GM23338 (cell line): ENCODE data around the gene AGBL4. TPM values are rescaled to one million over a fixed set of nuclear protein-coding genes. Genes with fewer than 3 reads are reported as not detected.

Source experiments
- ATAC-seq: fragments of 200-7000 bp; cut with Tn5 transposase; 3 replicates; pipeline ENCODE4 v1.9.1; 2020
- DNase-seq: peaks from one replicate; pipeline ENCODE4 v3.0.0-alpha.2; 2015; ENCODE audit warnings: low spot score
- H2AFZ ChIP-seq: fragments of 200-600 bp; sonication (generic); 2 replicates; pipeline ENCODE4 v1.8.0; 2016; ENCODE audit warnings: antibody characterized with exemption, mild to moderate bottlenecking, moderate library complexity
- H3F3A ChIP-seq: fragments of 200-600 bp; sonication (generic); replicated peaks from 2 replicates; pipeline ENCODE4 v1.8.0; 2017; ENCODE audit warnings: antibody characterized with exemption, mixed run types, low read depth
- H3K27ac ChIP-seq: fragments of 200-600 bp; sonication (generic); 2 replicates; pipeline ENCODE4 v1.6.1; 2016; ENCODE audit warnings: low read depth
- H3K27me3 ChIP-seq: fragments of 200-600 bp; sonication (generic); 2 replicates; pipeline ENCODE4 v1.8.0; 2016; ENCODE audit warnings: mild to moderate bottlenecking, mixed run types, moderate library complexity; ENCODE audit not compliant: insufficient read depth
- H3K36me3 ChIP-seq: fragments of 200-600 bp; sonication (generic); 2 replicates; pipeline ENCODE4 v1.8.0; 2016; ENCODE audit warnings: mild to moderate bottlenecking; ENCODE audit not compliant: insufficient read depth
- H3K4me1 ChIP-seq: fragments of 200-600 bp; sonication (generic); 2 replicates; pipeline ENCODE4 v1.8.0; 2016; ENCODE audit warnings: mild to moderate bottlenecking, moderate library complexity; ENCODE audit not compliant: insufficient read depth
- H3K4me2 ChIP-seq: fragments of 200-600 bp; sonication (generic); 2 replicates; pipeline ENCODE4 v1.7.1; 2017; ENCODE audit warnings: mixed run types
- H3K4me3 ChIP-seq: fragments of 200-600 bp; sonication (generic); 2 replicates; pipeline ENCODE4 v1.6.1; 2016; ENCODE audit warnings: mixed run types
- H3K79me2 ChIP-seq: fragments of 200-600 bp; sonication (generic); replicated peaks from 2 replicates; pipeline ENCODE4 v1.8.0; 2017; ENCODE audit warnings: mild to moderate bottlenecking; ENCODE audit not compliant: insufficient read depth
- H3K9me2 ChIP-seq: fragments of 200-600 bp; sonication (generic); 2 replicates; pipeline ENCODE4 v1.8.0; 2017; ENCODE audit not compliant: insufficient read depth
- H4K20me1 ChIP-seq: fragments of 200-600 bp; sonication (generic); replicated peaks from 2 replicates; pipeline ENCODE4 v1.8.0; 2017; ENCODE audit warnings: mild to moderate bottlenecking; ENCODE audit not compliant: insufficient read depth
- H3K27ac Mint-ChIP-seq: 2 replicates; pipeline ENCODE4 v1.8.0; 2020; ENCODE audit warnings: inconsistent platforms, mild to moderate bottlenecking, moderate library complexity, mixed read lengths
- H3K27me3 Mint-ChIP-seq: 3 replicates; pipeline ENCODE4 v1.8.0; 2022; ENCODE audit warnings: low read depth, mild to moderate bottlenecking, moderate library complexity, mixed read lengths, inconsistent platforms; ENCODE audit not compliant: insufficient read depth, poor library complexity
- H3K36me3 Mint-ChIP-seq: 3 replicates; pipeline ENCODE4 v1.8.0; 2021; ENCODE audit warnings: low read depth, mild to moderate bottlenecking, inconsistent platforms, moderate library complexity, mixed read lengths
- H3K4me1 Mint-ChIP-seq: 3 replicates; pipeline ENCODE4 v1.8.0; 2020; ENCODE audit warnings: mild to moderate bottlenecking, inconsistent platforms, mixed read lengths
- H3K4me3 Mint-ChIP-seq: 3 replicates; pipeline ENCODE4 v1.8.0; 2021; ENCODE audit warnings: moderate library complexity, mild to moderate bottlenecking, inconsistent platforms, mixed read lengths
- H3K9me3 Mint-ChIP-seq: 3 replicates; pipeline ENCODE4 v1.8.0; 2020; ENCODE audit warnings: moderate library complexity, mild to moderate bottlenecking, inconsistent platforms, mixed read lengths
- ETS1 ChIP-seq: IDR thresholded peaks from 2 replicates; pipeline ENCODE4 v1.6.1; 2016; ENCODE audit warnings: antibody characterized with exemption
- EZH2 ChIP-seq: fragments of 200-600 bp; sonication (generic); IDR thresholded peaks from one replicate; pipeline ENCODE4 v1.8.0; 2017; ENCODE audit warnings: antibody characterized with exemption, mild to moderate bottlenecking, low read depth; ENCODE audit not compliant: unreplicated experiment
- EZH2phosphoT487 ChIP-seq: fragments of 200-600 bp; sonication (generic); IDR thresholded peaks from one replicate; pipeline ENCODE4 v1.8.1; 2018; ENCODE audit warnings: antibody characterized with exemption; ENCODE audit not compliant: unreplicated experiment
- JUNB ChIP-seq: IDR thresholded peaks from one replicate; pipeline ENCODE4 v1.6.1; 2016; ENCODE audit warnings: antibody characterized with exemption; ENCODE audit not compliant: unreplicated experiment
- polyA plus RNA-seq: library from polyadenylated mRNA; unstranded; fragments of >200 nt; fragmentation: Nextera tagmentation; extraction: Ambion mirVana; gene quantifications from 2 replicates; pipeline ENCODE4 v1.2.1, GENCODE V29; 2016
- total RNA-seq: library from RNA; depleted of rRNA; stranded (reverse); fragments of >200 nt; shearing (Covaris generic); gene quantifications from 2 replicates; pipeline ENCODE4 v1.2.3, GENCODE V29; 2014
- TF ChIP-seq, protein P1 (sequence below), 2 experiments: fragments of 200-600 bp in 1 of 2; sonication (generic) in 1 of 2; conservative IDR thresholded peaks; 2 replicates each; pipeline versions ENCODE4 v1.5.1 to v1.6.1; 2016 to 2017; ENCODE audit warnings: antibody characterized with exemption in 2 of 2, low read depth in 2 of 2, mild to moderate bottlenecking in 2 of 2, moderate library complexity in 1 of 2
- TF ChIP-seq, protein P2 (sequence below): IDR thresholded peaks from one replicate; pipeline ENCODE4 v1.6.1; 2018; ENCODE audit warnings: antibody characterized with exemption; ENCODE audit not compliant: unreplicated experiment

The AGBL4 gene
- total and polyA plus RNA-seq, 2 experiments from 2014 or later = 0.91 to 1.5 TPM

- TF ChIP-seq, protein P1, sequence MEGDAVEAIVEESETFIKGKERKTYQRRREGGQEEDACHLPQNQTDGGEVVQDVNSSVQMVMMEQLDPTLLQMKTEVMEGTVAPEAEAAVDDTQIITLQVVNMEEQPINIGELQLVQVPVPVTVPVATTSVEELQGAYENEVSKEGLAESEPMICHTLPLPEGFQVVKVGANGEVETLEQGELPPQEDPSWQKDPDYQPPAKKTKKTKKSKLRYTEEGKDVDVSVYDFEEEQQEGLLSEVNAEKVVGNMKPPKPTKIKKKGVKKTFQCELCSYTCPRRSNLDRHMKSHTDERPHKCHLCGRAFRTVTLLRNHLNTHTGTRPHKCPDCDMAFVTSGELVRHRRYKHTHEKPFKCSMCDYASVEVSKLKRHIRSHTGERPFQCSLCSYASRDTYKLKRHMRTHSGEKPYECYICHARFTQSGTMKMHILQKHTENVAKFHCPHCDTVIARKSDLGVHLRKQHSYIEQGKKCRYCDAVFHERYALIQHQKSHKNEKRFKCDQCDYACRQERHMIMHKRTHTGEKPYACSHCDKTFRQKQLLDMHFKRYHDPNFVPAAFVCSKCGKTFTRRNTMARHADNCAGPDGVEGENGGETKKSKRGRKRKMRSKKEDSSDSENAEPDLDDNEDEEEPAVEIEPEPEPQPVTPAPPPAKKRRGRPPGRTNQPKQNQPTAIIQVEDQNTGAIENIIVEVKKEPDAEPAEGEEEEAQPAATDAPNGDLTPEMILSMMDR (conservative IDR thresholded peaks at IDR 0.05; ENCODE audit: low read depth in 2 of 2) = no peak
- TF ChIP-seq, protein P2, sequence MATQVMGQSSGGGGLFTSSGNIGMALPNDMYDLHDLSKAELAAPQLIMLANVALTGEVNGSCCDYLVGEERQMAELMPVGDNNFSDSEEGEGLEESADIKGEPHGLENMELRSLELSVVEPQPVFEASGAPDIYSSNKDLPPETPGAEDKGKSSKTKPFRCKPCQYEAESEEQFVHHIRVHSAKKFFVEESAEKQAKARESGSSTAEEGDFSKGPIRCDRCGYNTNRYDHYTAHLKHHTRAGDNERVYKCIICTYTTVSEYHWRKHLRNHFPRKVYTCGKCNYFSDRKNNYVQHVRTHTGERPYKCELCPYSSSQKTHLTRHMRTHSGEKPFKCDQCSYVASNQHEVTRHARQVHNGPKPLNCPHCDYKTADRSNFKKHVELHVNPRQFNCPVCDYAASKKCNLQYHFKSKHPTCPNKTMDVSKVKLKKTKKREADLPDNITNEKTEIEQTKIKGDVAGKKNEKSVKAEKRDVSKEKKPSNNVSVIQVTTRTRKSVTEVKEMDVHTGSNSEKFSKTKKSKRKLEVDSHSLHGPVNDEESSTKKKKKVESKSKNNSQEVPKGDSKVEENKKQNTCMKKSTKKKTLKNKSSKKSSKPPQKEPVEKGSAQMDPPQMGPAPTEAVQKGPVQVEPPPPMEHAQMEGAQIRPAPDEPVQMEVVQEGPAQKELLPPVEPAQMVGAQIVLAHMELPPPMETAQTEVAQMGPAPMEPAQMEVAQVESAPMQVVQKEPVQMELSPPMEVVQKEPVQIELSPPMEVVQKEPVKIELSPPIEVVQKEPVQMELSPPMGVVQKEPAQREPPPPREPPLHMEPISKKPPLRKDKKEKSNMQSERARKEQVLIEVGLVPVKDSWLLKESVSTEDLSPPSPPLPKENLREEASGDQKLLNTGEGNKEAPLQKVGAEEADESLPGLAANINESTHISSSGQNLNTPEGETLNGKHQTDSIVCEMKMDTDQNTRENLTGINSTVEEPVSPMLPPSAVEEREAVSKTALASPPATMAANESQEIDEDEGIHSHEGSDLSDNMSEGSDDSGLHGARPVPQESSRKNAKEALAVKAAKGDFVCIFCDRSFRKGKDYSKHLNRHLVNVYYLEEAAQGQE = no peak
Observed at GRCh38 chr1:49200738-49201137, 823.0 kb downstream of the AGBL4 start (continued).

- no peak overlapping the region for H3K27ac ChIP-seq
- H3K27me3 Mint-ChIP-seq = no peaks in the 10 kb centered on the region
- H3F3A ChIP-seq = no peaks in the 10 kb centered on the region
- no peak for DNase-seq
- H3K9me3 Mint-ChIP-seq = peaks cover 99% of the 10 kb centered on the region
- no peaks in the 10 kb centered on the region for H4K20me1 ChIP-seq
- peaks cover 12% of the 10 kb centered on the region for H3K4me1 ChIP-seq
- no peaks in the 10 kb centered on the region for H3K9me2 ChIP-seq
- no peak overlapping the region for H2AFZ ChIP-seq
- H3K4me3 Mint-ChIP-seq = no peak overlapping the region
- no peak overlapping the region for H3K27ac Mint-ChIP-seq
- H3K4me1 Mint-ChIP-seq = no peaks in the 10 kb centered on the region; the same call in 2 of the 3 replicates
- no peaks in the 10 kb centered on the region for H3K36me3 ChIP-seq
- no peaks in the 10 kb centered on the region for H3K79me2 ChIP-seq
- no peak for ATAC-seq
- no peaks in the 10 kb centered on the region for H3K27me3 ChIP-seq
- H3K4me3 ChIP-seq = no peak overlapping the region
- H3K4me2 ChIP-seq = no peak overlapping the region
- H3K36me3 Mint-ChIP-seq = peaks cover 42% of the 10 kb centered on the region
- TF ChIP-seq ETS1 (no peak), JUNB (no peak), EZH2phosphoT487 (no peak), EZH2 (no peak)
- TF ChIP-seq, protein P1 (conservative IDR thresholded peaks at IDR 0.05; ENCODE audit: low read depth in 2 of 2) = no peak
Observed at GRCh38 chr1:49199564-49199963, 824.2 kb downstream of the AGBL4 start.
